Measurements from ENCODE around the gene CAND2.

The CAND2 gene

GRCh38 chr3:12807601-12808359, 11.3 kb downstream of the CAND2 start:
- DNase-seq = no peak

GRCh38 chr3:12808587-12808986, 12.1 kb downstream of the CAND2 start:
- no peak for DNase-seq

DNA sequence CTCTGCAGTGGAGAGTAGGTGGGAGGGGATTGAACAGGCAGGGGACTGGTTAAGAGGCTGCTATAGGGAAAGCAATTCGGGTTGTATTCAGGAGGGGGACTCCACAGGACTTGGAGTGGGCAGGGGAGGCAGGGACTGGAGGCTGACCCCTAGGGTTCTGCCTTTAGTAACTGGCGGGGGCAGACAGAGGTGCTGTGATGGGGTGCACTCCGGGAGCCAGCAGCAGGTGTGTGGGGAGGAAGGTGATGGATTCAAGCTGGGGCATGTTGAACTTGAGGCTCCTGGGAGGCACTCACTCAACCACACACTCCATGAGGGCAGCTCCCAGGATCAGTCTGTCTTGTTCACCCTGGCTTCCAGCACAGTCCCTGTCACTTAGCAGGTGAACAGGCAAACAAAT, 12.5 kb downstream of the CAND2 start:
- no peak for DNase-seq

DNA sequence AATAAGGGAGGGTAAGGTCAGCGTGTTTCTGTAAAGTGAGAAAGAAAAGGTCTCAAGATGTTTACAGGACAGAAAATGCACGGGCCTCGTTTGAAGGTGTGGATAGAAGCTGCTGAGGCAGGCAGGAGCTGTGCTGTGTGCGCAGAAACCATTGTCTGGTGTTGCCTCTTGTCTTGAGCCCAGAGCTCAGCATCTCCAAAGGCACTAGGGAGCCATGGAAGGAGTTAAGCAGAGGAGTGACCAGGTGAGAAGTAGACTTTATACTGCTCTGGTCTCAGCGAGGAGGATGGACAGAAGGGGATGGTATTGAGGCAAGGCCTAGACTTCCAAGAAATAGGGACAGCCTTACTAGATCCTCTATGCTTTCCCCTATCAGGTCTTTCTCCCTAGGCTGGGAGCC, 13.0 kb downstream of the CAND2 start:
- DNase-seq = no peak

GRCh38 chr3:12810013-12810780, 13.7 kb downstream of the CAND2 start:
- DNase-seq = peak; percentile 97

DNA sequence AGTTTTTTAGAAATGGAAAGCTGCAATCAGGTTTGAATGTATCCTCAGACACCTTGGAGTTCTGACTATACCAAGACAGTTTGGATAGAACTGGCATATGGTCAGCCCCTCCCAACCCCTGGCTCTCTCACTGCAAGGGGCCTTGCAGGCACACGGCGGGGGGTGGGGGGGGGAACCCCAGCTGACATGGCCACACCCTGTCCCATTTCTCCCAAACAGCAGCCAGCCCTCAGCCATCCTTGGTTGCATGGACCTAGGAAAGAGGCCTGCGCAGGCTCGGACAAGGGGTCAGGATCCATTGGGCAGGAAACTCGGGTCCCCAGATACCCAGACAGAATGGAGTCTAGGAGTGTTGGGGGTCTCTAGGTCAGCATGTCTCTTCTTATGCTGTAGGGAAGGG, 14.5 kb downstream of the CAND2 start:
- DNase-seq = no peak

- no peak for DNase-seq
Observed at GRCh38 chr3:12812812-12813211, 16.3 kb downstream of the CAND2 start.

- DNase-seq = no peak
Observed at GRCh38 chr3:12813967-12814366, 17.5 kb downstream of the CAND2 start.

DNA sequence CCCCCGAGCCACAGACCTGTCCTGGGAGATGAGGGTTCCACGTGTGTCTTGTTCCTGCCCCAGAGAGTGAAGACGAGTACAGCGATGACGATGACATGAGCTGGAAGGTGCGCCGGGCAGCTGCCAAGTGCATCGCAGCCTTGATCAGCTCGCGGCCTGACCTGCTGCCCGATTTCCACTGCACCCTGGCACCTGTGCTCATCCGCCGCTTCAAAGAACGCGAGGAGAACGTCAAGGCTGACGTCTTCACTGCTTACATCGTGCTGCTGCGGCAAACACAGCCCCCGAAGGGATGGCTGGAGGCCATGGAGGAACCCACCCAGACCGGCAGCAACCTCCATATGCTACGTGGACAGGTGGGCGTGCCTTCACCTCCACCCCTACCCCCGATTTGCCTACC, 18.6 kb downstream of the CAND2 start:
- no peak for DNase-seq

GRCh38 chr3:12815719-12816118, 19.2 kb downstream of the CAND2 start:
- DNase-seq = no peak

- DNase-seq = no peak
Observed at GRCh38 chr3:12816521-12817342, 20.3 kb downstream of the CAND2 start.

GRCh38 chr3:12817343-12817710, 20.8 kb downstream of the CAND2 start:
- DNase-seq = no peak

- no peak for DNase-seq
Observed at GRCh38 chr3:12818273-12818672, 21.8 kb downstream of the CAND2 start.

DNA sequence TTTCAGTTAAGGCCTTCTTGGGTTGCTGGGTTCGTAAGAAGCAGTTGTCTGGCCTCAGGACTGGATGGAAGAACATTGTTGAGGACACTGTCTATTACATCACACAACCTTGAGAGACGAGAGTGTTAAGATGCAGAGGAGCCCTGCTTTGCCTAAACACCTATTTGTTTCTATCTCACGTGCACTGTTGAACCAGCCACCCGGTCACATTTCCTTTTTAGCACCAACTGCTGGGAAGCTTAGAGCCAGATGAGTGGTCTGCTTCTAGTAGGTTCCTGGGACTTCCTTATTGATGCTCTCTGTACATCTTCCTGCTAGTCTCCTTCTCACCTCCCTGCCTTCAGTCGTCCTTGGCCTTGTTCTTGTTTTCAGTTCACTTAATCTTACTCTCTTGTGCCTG, 22.3 kb downstream of the CAND2 start:
- no peak for DNase-seq

DNA sequence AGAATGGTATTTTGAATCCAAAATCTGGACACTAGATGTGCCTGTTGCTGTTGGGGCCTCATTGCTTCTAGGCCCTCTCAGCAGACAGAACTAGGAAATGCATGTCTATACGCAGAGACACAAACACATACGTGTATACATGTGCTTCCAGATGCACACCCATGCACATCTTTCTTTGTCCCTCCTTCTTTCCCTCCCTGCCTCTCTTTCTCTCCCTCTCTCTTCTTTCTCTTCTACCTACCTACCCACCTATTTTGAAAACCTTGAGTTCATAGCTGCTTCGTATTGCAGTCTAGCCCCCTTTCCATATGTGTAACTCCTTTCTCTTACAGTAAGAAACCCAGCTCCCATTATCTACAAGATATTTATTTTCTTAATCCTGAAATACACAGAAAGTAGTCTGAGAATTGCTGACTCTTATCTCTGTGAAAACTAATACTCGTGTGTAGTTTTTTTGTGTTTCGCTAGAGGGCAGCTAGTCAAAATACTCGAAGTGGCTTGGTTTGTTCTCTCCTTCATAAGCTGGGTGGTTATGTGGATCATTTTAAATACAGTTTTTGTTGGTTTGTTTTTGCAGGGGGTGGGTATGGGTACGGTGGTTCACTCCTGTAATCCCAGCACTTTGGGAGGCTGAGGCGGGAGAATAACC, 26.4 kb downstream of the CAND2 start:
- no peak for DNase-seq

- no peak for DNase-seq
Observed at GRCh38 chr3:12824299-12824698, 27.8 kb downstream of the CAND2 start.

DNA sequence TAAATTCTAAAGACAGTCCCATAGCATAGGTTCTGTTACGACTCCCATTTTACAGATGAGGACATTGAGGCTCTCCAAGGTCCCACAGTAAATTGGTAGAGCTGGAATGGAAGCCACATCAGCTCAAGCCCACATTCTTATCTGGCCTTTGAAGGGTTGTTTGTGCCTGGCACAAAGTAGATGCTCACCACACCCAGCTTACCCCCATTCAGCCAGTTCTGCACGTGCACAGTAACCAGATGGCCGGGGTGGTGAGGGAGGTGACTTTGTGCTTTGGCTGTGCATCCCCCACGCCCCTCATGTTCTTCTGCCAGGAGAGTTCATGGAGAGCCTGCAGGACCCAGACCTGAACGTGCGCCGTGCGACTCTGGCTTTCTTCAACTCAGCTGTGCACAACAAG, 28.7 kb downstream of the CAND2 start:
- no peak for DNase-seq

DNA sequence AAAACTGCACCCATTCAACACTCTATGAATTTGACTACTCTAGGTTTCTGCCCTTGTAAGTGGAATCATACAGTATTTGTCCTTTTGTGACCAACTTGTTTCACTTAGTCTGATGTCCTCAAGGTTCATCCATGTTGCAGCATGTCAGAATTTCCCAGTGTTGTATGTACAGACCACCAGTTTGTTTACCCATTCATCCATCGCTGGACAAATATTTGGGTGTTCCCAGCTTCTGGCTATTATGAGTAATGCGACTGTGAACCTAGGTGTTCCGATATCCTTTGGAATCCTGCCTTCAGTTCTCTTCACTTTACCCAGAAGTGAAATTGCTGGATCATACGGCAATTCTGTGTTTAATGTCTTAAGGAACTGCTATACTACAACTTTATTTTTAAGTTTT, 32.3 kb downstream of the CAND2 start:
- no peak for DNase-seq

GRCh38 chr3:12829404-12829803, 32.9 kb downstream of the CAND2 start:
- DNase-seq = no peak

DNA sequence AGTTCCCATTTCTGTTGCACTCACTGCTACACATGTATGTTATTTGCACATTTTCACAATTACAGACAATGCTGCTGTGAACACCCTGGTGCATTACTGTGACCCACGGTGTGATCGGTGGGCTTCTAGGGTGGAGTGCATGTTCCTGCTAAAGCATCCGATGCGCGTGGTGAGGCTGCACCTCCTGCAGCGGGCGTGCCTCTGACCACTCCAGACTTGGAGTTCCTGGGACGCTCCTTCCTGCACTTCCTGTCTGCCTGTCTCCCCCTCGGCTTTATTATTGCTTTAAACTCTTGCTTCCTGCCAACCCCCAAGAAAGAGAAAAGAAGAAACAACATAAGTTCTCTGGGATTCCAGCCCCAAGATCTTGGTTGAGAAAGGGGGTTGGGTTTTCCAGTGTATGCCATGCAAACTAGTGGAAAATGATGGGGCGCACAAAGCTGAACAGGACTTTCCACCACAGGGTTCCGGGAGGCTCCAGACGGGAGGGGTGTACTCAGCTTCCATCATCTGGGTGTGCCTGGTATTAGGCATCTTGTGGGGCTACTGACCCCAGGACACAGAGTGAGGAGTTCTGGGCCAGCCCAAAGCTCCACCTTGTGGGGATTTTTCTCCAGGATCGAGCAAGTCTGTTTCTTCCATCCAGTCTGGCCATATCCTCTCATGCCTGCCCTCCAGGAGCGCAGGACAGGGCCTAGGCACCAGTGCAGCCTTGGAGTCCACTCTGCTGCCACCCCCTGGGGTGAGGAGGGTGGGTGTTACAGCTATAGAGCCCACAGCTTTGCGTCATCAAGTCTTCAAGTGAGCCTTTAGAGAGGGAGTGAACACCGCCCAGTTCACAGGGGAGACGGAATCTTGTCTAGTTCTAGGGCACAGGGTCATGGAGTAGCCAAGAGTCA, 33.7 kb downstream of the CAND2 start:
- no peak for DNase-seq

DNA sequence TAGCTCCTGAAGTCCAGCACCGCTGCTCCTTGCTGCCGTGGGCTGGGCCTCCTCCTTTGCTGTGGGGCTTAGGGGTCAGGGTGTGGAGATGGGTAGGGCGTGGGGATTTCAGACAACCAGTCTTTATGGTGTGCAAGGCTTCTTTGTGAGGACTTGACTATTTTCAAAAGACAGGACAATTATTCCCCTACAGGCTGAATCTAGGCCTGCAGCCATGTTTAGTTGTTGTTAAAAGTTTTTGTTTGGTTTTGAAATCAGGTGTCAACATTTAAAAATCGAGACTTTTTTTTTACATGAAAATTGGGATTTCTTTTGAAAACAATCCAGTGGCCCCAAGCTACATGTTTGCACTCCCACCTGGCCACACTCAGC, 34.3 kb downstream of the CAND2 start:
- no peak for DNase-seq

- no peak for DNase-seq
Observed at GRCh38 chr3:12831301-12831866, 34.9 kb downstream of the CAND2 start.

All from right hindlimb (tissue), 1 donor.